ENCODE data around the gene PELI1. TPM values are rescaled to one million over a fixed set of nuclear protein-coding genes. Genes with fewer than 3 reads are reported as not detected.

PELI1 gene
- total and polyA plus RNA-seq, 2 donors (not counting 1 experiment from before 2014, with no cell fraction given) = 5.9 to 7.7 TPM

GRCh38 chr2:64067326-64067725 is 76.9 kb downstream of the PELI1 start:
- H3K4me3 ChIP-seq (replicated peaks in 1 of 4; ENCODE audit: control extremely low read depth in 1 of 4, insufficient read depth in 1 of 4, low read depth in 3 of 4, low read length in 4 of 4) = no peak overlapping the region
- no peak for DNase-seq (ENCODE audit: low read depth in 2 of 2)
- no peaks in the 10 kb centered on the region for H3K9me3 ChIP-seq (ENCODE audit: control insufficient read depth, insufficient read depth, low read depth, low read length)
- no peak for TF ChIP-seq CTCF (conservative IDR thresholded peaks at IDR 0.05 in 1 of 2, IDR thresholded peaks at IDR 0.05 in 1 of 2; ENCODE audit: low read depth in 1 of 2, low read length in 2 of 2)
- TF ChIP-seq EZH2 (IDR thresholded peaks at IDR 0.05; ENCODE audit: low read length, missing control alignments) = no peak
- H3K9ac ChIP-seq (ENCODE audit: insufficient read depth, low read length) = no peak overlapping the region
- H4K20me1 ChIP-seq (ENCODE audit: control insufficient read depth, extremely low read depth, insufficient read depth, low read length) = no peaks in the 10 kb centered on the region
- no peaks in the 10 kb centered on the region for H3K79me2 ChIP-seq (ENCODE audit: control insufficient read depth, insufficient read depth, low read length)
- peaks cover 10% of the 10 kb centered on the region for H3K4me1 ChIP-seq (ENCODE audit: control insufficient read depth, extremely low read depth, insufficient read depth, low read length)
- no peak overlapping the region for H3K4me2 ChIP-seq (ENCODE audit: extremely low read depth, insufficient read depth, low read length)
- no peak overlapping the region for H3K27ac ChIP-seq (ENCODE audit: insufficient read depth, low read length)
- H2AFZ ChIP-seq (ENCODE audit: low read length) = no peak overlapping the region
- no peaks in the 10 kb centered on the region for H3K27me3 ChIP-seq (ENCODE audit: control insufficient read depth, insufficient read depth, low read length)
- H3K36me3 ChIP-seq (ENCODE audit: control insufficient read depth, insufficient read depth, low read length) = no peaks in the 10 kb centered on the region

GRCh38 chr2:64065516-64065915 is 78.7 kb downstream of the PELI1 start:
- no peaks in the 10 kb centered on the region for H3K79me2 ChIP-seq (ENCODE audit: control insufficient read depth, insufficient read depth, low read length)
- H3K4me1 ChIP-seq (ENCODE audit: control insufficient read depth, extremely low read depth, insufficient read depth, low read length) = peaks cover 10% of the 10 kb centered on the region
- TF ChIP-seq EZH2 (IDR thresholded peaks at IDR 0.05; ENCODE audit: low read length, missing control alignments) (no peak), CTCF (conservative IDR thresholded peaks at IDR 0.05 in 1 of 2, IDR thresholded peaks at IDR 0.05 in 1 of 2; ENCODE audit: low read depth in 1 of 2, low read length in 2 of 2) (no peak)
- no peaks in the 10 kb centered on the region for H4K20me1 ChIP-seq (ENCODE audit: control insufficient read depth, extremely low read depth, insufficient read depth, low read length)
- H3K4me2 ChIP-seq (ENCODE audit: extremely low read depth, insufficient read depth, low read length) = no peak overlapping the region
- H3K27me3 ChIP-seq (ENCODE audit: control insufficient read depth, insufficient read depth, low read length) = no peaks in the 10 kb centered on the region
- no peak overlapping the region for H3K4me3 ChIP-seq (replicated peaks in 1 of 4; ENCODE audit: control extremely low read depth in 1 of 4, insufficient read depth in 1 of 4, low read depth in 3 of 4, low read length in 4 of 4)
- DNase-seq (ENCODE audit: low read depth in 2 of 2) = no peak
- H3K27ac ChIP-seq (ENCODE audit: insufficient read depth, low read length) = no peak overlapping the region
- H3K36me3 ChIP-seq (ENCODE audit: control insufficient read depth, insufficient read depth, low read length) = no peaks in the 10 kb centered on the region
- no peak overlapping the region for H2AFZ ChIP-seq (ENCODE audit: low read length)
- no peaks in the 10 kb centered on the region for H3K9me3 ChIP-seq (ENCODE audit: control insufficient read depth, insufficient read depth, low read depth, low read length)
- no peak overlapping the region for H3K9ac ChIP-seq (ENCODE audit: insufficient read depth, low read length)

- TF ChIP-seq CTCF (conservative IDR thresholded peaks at IDR 0.05 in 1 of 2, IDR thresholded peaks at IDR 0.05 in 1 of 2; ENCODE audit: low read depth in 1 of 2, low read length in 2 of 2) (no peak), EZH2 (IDR thresholded peaks at IDR 0.05; ENCODE audit: low read length, missing control alignments) (no peak)
- H3K4me2 ChIP-seq (ENCODE audit: extremely low read depth, insufficient read depth, low read length) = peak overlapping the region; percentile 63
- H3K27me3 ChIP-seq (ENCODE audit: control insufficient read depth, insufficient read depth, low read length) = no peaks in the 10 kb centered on the region
- no peaks in the 10 kb centered on the region for H3K9me3 ChIP-seq (ENCODE audit: control insufficient read depth, insufficient read depth, low read depth, low read length)
- no peak overlapping the region for H3K4me3 ChIP-seq (replicated peaks in 1 of 4; ENCODE audit: control extremely low read depth in 1 of 4, insufficient read depth in 1 of 4, low read depth in 3 of 4, low read length in 4 of 4)
- H2AFZ ChIP-seq (ENCODE audit: low read length) = peak overlapping the region; percentile 87
- H3K79me2 ChIP-seq (ENCODE audit: control insufficient read depth, insufficient read depth, low read length) = no peaks in the 10 kb centered on the region
- H3K4me1 ChIP-seq (ENCODE audit: control insufficient read depth, extremely low read depth, insufficient read depth, low read length) = peaks cover 10% of the 10 kb centered on the region
- H4K20me1 ChIP-seq (ENCODE audit: control insufficient read depth, extremely low read depth, insufficient read depth, low read length) = no peaks in the 10 kb centered on the region
- DNase-seq (ENCODE audit: low read depth in 2 of 2) = peak; percentile 55 to 93
- H3K36me3 ChIP-seq (ENCODE audit: control insufficient read depth, insufficient read depth, low read length) = no peaks in the 10 kb centered on the region
- no peak overlapping the region for H3K9ac ChIP-seq (ENCODE audit: insufficient read depth, low read length)
- H3K27ac ChIP-seq (ENCODE audit: insufficient read depth, low read length) = peak overlapping the region; percentile 93
These were observed 80.3 kb downstream of the PELI1 start for GRCh38 chr2:64063924-64064331.

Data from fibroblast of lung (primary cell).